ENCODE data around the gene EPB41L5.
"Not testable (repeated sequence)": the region's sequence is repeated elsewhere in the genome, so short reads cannot be mapped to it uniquely, and the experiment has no call there.

The EPB41L5 gene

DNA sequence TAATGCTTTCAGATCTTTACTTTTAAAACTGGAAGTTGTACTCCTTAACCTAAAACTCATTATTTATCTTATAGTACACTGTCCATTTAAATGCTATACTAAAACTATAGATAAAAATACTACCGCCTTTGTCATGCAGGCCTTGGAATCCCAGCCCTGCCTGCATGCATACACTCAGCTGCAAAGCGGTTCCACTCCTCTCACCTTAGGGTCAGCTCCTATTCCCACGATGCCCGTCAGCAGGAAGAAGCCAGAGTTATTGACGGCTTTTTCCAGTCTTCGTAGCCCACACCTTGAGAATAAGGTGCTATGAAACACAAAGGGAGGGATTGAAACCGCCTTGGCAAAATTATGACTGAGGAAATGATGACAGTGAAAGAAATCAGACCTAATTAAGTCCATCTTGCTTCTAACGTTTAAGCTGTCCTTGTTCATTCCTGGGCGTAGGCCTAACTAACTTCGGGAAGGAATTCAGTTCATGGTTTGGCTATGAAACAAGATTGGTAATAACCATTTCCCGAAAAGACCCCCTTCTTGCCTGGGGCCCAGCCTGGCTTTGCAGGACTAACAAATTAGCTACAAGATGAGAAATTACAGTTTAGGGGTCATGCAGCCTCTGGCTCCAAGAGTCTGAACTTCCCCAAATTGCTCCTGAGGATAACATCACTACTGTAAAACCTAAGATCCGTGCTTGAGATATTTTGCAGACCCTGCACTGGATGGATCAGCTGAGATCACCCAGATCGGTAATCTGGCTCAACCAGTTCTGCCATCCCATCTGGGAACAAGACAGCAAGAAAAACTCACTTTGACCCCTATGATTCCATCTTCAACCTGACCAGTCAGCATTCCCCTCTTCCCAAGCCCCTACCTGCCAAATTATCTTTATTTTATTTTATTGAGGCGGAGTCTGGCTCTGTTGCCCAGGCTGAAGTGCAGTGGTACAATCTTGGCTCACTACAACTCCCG, 17.1 kb downstream of the EPB41L5 start:
- DNase-seq (ENCODE audit: low spot score): no peak

DNA sequence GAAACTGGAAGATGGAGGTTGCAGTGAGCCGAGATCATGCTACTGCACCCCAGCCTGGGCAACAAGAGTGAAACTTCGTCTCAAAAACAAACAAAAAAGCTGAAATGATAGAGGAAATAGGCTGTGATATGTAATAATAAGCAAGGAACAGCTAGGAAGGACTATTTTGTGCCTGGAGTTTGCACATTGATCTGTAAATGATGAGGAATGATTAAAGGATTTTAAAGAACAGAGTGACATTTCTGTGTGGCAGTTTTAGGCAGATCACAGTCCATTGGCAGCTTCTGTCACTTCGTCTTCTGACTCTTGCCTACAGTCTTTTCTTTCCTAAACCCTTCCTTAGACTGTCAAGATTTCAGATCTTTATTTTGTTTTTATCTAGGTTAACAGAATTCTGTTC, 19.4 kb downstream of the EPB41L5 start:
- DNase-seq (ENCODE audit: low spot score): no peak

DNA sequence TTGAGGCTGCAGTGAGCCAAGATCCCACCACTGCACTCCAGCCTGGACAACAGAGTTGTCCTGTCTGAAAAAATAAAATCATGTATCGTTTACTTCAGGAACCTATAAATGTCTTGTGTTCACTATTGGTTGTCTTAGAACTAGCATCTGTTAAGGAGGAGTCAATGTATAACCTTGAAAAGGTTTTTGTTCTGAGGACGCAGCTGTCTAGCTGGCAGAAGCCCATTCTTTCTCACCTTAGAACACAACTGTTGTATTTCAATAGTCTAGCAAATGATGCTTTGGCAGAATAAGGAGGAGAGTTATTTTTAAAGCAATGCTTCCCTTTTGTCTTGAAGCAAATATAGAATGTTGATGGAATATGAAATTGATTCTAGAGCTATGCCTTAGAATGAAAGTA, 21.1 kb downstream of the EPB41L5 start:
- no peak for DNase-seq (ENCODE audit: low spot score)

DNA sequence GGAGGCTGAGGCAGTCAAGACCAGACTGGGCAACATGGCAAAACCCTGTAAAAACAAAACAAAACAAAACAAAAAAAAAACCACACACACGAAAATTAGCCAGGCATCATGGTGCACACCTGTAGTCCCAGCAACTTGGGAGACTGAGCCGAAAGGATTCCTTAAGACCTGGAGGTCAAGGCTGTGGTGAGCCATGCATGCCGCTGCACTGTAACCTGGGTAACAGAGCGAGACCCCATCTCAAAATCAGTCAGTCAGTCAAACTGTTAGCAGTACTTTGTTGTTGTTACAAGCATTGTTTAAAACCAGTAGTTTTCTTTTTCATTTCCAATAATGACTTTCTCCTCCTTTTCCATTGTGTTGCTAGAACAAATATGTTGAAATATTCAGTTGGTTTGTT, 21.7 kb downstream of the EPB41L5 start:
- DNase-seq (ENCODE audit: low spot score): no peak

DNA sequence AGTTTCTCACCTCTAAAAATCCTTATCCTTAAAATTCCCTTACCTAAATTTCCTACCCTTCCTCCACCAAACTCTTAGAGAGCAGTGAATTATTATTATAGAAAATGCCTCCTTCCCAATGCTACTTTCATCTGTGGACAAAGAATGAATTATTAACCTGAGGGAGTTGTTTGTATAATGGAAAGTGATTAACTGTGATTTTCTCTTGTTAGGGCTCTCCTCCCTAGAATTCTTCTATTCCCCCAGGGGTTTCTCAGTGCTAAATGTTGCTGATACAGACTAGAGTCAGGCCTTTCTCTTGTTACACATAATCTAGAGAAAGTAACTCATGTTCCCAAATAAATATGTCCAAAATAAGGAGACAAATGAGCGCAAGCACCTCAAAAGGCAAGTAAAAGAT, 23.3 kb downstream of the EPB41L5 start:
- DNase-seq (ENCODE audit: low spot score): no peak

DNA sequence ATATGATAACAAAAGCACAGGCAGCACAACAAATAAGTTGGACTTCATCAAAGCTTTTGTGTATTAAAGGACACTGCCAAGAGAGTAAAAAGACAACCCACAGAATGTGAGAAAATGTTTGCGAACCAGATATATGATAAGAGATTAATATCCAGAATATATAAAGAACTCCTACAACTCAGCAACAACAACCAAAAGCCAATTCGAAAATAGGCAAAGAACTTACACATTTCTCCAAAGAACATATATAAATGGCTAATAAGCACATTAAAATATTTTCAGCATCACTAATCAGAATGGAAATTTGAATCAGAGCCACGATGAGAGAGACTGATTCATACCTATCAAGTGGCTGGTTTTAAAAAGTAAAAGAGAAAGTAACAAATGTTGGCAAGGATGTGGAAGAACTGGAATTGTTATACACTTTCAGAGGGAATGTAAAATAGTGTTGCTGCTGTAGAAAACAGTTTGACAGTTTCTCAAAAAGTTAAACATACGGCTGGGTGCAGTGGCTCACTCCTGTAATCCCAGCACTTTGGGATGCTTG, 25.2 kb downstream of the EPB41L5 start:
- DNase-seq (ENCODE audit: low spot score): no peak

DNA sequence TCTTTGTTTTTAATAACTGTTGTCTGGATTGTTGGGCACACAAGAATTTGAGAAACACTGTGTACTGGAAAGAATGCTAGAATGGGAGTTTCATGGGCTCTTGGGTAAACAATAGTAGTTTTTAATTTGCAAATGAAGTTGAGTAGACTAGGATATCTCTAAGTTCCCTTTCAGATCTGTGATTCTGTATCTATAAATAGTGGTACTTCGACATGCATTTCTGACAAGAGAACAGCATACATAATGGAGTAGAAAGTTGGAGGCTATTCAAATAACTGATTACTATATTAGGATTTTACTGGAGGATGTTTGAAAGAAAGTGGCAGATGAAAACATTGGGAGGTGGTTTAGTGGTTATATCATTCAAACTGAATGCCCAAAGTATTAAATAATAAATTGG, 29.5 kb downstream of the EPB41L5 start:
- DNase-seq (ENCODE audit: low spot score): no peak

DNA sequence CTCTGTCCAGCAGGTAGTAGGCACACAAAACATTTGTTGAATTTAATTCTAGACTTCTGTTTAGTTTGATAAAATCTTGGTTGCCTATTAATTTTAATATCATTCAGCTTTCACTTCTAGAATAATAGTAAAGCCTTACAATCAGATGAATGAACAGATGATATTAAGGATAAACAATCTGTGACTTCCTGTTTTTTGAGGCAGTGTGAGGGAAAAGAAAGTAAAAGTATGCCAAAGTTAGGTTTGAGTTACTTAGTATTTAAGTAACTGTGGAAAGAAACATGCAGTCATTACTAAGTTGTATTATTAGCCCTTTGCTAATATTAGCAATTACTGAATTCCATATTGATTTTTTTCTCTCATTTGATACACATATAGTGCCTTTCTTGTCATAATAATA, 31.5 kb downstream of the EPB41L5 start:
- DNase-seq (ENCODE audit: low spot score): no peak

DNA sequence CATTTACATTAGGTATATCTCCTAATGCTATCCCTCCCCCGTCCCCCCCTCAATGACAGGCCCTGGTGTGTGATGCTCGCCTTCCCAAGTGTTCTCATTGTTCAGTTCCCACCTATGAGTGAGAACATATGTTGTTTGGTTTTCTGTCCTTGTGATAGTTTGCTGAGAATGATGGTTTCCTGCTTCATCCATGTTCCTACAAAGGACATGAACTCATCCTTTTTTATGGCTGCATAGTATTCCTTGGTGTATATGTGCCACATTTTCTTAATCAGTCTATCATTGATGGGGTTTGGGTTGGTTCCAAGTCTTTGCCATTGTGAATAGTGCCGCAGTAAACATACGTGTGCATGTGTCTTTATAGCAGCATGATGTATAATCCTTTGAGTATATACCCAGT, 32.9 kb downstream of the EPB41L5 start:
- DNase-seq (ENCODE audit: low spot score): not testable (repeated sequence)

DNA sequence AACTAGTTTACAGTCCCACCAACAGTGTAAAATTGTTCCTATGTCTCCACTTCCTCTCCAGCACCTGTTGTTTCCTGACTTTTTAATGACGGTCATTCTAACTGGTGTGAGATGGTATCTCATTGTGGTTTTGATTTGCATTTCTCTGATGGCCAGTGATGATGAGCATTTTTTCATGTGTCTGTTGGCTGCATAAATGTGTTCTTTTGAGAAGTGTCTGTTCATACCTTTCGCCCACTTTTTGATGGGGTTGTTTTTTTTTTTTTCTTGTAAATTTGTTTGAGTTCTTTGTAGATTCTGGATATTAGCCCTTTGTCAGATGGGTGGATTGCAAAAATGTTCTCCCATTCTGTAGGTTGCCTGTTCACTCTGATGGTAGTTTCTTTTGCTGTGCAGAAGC, 33.4 kb downstream of the EPB41L5 start:
- not testable (repeated sequence) for DNase-seq (ENCODE audit: low spot score)

DNA sequence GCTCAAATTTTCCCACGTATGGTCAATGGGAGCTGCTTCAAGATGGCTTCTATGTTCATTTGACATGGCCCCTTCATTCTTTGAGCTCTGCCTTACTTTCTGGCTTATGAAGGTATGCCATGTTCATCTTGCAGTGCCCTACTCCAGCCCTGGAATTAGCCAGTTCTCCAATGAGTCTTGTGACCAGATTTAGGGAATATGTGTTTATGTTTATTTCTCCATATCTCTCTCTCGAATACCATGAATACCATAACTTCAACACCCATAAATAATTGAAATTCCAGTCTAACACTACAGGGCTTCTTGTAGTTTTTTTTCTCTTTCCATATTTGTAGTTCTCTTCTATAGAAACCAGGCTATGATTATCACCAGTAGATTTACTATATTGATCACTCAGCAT, 39.7 kb downstream of the EPB41L5 start:
- no peak for DNase-seq (ENCODE audit: low spot score)

DNA sequence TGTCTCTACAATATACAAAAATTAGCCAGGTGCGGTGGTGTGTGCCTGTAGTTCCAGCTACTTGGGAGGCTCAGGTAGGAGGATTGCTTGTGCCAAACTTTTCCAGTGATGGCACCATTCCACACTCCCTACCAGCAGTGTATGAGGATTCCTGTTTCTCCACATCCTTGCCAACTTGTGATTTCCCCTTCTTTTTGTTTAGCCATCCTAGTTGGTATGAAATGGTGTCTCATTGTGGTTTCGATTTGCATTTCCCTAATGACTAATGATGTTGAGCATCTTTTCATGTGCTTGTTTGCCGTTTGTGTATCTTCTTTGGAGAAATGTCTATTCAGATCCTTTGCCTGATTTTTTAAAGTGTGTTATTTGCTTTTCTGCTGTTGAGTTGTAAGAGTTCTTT, 41.0 kb downstream of the EPB41L5 start:
- no peak for DNase-seq (ENCODE audit: low spot score)

DNA sequence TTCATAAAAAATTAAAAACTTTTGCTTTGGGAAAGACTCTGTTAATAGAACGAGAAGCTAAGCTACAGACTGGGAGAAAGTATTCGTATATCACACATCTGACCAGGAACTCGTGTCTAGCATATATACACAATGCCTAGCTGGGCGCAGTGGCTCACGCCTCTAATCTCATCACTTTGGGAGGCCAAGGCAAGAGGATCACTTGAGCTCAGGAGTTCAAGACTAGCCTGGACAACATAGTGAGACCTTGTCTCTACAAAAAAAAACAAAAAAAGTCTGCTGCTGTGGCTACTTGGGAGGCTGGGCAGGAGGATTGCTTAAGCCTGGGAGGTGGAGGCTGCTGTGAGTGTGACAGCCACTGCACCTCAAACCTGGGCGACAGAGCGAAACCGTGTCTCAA, 46.6 kb downstream of the EPB41L5 start:
- DNase-seq (ENCODE audit: low spot score): no peak

DNA sequence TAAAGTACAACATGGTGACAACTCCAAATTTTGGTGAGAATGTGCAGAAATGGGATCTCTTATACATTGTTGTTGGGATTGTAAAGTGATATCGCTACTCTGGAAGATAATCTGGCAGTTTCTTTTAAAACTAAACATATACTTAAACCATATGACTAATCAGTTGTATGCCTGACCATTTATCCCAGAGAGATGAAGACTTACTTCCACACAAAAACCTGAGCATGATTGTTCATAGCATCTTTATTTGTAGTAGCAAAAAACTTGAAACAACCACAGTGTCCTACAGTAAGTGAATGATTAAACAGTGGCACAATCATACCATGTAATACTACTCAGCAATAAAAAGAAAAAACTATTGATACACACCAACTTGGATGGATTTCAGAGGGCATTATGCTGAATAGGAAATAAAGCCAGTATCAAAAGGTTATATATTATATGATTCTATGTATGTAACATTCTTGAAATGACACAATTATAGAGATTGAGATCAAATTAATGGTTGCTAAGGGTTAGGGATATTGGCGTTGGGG, 47.3 kb downstream of the EPB41L5 start:
- DNase-seq (ENCODE audit: low spot score): no peak

DNA sequence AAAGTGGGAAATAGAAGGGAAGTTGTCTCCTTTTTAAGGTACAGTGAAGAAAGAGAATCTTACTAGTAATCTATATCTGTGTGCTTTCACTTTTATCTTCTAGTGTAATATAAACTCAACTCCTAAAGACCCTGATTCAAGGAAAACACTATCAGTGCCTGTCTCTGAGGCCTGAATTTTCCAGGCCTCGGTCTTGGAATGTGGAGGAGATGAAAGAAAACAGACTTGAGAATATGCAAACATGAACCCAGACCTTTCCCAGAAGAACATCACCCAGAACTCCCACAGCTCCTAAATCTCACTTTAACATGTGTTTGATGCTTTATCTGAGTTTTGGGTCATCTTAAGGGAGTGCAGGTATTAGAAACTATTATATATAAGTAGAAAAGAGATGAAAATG, 51.8 kb downstream of the EPB41L5 start:
- DNase-seq (ENCODE audit: low spot score): no peak

DNA sequence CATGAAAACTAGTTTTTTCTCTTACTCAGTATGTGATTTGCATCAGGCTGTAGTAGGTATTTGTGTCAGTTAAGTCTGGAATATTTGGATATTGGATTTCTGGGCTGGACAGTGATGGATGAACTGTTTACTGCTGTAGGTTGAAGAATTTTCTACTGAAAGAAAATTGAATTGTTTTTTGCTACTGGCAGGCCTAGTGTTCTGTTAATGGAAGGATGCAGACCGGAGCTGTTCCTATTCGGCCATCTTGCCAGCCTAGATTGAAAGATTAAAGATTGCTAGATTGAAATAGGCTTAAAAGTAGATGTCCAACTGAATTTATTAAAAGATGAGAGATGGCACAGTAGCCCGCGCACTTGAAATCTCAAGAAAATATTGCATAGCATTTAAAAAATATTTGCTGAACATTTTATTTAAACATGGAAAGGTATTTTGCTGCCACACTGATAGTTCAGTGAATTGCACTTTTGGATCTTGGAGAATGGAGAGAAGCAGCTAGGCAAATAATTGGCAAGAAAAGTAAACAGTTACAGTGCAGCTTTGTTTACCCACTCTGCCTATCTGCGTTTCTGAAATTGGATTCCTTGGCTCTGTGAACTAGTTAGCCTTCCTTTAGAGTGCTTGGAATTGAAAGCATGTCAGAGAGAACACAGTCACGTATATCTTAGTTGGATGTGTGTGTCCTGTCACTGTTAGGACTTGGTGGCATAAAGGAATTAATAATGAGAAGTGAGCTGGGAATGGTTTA, 54.1 kb downstream of the EPB41L5 start:
- no peak for DNase-seq (ENCODE audit: low spot score)

DNA sequence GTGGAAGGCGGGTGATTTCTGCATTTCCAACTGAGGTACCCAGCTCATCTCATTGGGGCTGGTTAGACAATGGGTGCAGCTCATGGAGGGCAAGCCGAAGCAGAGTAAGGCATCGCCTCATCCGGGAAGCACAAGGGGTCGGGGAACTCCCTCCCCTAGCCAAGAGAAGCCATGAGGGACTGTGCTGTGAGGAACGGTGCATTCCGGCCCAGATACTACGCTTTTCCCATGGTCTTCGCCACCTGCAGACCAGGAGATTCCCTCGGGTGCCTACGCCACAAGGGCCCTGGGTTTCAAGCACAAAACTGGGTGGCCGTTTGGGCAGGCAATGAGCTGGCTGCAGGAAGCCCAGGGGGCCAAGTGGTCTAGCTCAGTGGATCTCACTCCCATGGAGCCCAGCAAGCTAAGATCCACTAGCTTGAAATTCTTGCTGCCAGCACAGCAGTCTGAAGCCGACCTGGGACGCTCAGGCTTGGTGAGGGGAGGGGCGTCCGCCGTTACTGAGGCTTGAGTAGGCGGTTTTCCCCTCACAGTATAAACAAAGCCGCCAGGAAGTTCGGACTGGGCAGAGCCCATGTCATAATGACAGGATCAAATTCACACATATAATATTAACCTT, 55.3 kb downstream of the EPB41L5 start:
- DNase-seq (ENCODE audit: low spot score): not testable (repeated sequence)

DNA sequence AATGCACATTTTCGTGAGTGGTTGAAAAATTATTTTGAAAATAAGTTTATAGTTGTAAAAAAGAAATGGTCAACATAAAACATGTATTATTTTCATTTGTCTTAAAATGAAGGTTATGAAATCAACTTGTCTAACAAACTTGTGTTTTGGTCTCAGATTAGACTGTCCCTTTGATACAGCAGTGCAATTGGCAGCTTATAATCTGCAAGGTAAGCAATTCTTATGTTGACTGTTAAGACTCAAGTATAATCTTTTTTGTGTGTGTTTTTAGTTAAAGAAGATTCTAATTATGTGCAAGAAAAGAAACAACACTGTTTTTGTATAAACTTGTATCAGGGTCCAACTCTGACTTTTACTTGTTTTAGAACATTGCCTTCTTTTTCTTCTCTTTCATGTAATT, 62.7 kb downstream of the EPB41L5 start:
- no peak for DNase-seq (ENCODE audit: low spot score)

DNA sequence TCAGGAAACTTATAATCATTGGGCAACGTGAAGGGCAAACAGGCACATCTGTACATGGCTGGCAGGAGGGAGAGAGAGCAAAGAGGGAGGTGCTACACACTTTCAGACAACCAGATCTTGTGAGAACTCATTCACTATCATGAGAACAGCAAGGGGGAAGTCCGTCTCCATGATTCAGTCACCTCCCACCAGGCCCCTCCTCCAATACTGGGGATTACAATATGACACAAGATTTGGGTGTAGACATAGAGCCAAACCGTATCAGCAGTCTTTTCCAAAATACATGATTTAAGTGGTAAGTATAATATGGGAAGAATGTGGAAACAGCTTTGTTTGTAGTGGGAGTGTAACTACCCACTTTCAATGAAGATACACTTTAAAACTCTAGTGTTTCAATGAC, 65.0 kb downstream of the EPB41L5 start:
- DNase-seq (ENCODE audit: low spot score): no peak

DNA sequence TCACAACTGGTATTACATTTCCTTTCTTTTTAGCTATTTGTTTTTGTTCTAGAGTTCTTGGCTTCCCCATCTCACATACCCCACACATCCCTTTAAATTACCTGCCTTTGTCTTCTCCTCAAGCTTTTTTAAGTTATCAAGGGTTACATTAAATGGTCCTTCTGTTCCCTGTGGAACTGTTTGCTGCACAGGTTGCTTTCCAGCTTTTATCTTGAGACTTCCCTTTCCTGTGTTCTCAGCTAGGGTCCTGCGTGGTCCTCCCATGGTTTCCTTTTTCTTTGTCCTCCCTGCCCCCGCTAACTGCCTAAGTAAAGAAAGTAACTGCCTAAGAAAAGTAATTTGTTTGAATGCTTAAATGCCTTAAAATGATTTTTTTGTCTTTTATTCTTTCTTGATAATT, 66.8 kb downstream of the EPB41L5 start:
- DNase-seq (ENCODE audit: low spot score): no peak

DNA sequence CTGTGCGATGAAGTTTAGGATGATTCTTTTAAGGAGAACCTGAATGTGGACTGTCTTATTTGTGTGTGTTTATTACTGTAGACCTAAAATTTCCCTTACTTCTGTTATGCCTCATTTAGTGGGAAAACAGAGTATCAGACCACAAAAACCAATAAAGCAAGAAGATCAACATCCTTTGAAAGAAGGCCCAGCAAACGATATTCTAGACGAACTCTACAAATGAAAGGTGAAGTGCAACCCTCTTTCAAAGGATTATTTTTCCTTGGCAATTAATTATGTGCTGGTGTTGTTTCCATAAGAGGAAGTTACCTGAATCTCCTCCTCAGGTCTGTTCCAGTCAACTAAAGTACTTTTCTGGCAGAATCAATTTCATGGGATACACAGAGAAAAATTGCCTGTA, 78.6 kb downstream of the EPB41L5 start:
- no peak for DNase-seq (ENCODE audit: low spot score)

DNA sequence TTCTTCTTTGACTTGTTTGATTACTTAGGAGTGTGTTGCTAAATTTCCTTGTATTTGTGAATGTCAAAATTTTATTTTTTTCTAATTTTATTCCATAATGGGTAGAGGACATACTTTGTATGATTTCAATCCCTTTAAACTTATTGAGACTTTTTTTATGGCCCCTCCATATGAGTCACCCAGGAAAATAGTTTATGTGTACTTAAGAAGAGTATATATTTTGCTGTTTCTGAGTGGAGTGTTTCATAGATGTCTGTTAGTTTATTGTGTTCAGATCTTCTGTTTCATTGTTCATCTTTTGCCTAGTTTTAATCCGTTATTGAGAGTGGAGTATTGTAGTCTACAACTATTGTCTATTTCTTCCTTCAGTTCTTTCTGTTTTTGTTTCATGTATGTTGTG, 81.9 kb downstream of the EPB41L5 start:
- DNase-seq (ENCODE audit: low spot score): no peak
